GM12875 (cell line): Measurements from ENCODE around the gene SULT6B1.

Experiments
- H3K4me3 ChIP-seq: one replicate; pipeline ENCODE4 v1.5.1; 2011; ENCODE audit warnings: low read depth, low read length, control low read depth
- TF ChIP-seq, protein P1 (sequence below): IDR thresholded peaks from 2 replicates; pipeline ENCODE4 v1.5.1; 2011; ENCODE audit warnings: low read depth, mild to moderate bottlenecking, control low read depth, inconsistent platforms, low read length, moderate library complexity, borderline replicate concordance; ENCODE audit not compliant: insufficient read depth

SULT6B1 gene

DNA sequence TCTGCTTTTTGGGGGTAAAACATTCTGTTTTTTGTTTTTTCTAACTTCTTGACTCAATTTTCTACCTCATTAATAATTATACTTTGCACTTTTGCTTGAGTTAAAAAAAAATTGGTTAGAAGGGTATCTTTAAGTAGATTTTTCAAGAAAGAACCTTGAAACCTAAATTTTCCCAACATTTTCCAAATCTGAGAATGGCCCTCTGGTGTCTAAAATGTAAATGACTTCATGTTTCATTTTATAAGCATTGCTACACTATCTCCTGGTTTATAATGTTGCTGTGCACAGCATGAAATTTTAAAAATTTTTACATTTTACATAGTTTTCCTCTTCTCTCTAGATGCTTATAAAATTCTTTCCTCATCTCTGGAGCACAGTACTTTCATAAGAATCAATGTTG, 45.9 kb downstream of the SULT6B1 start:
- H3K4me3 ChIP-seq: no peak overlapping the region
- TF ChIP-seq, protein P1, sequence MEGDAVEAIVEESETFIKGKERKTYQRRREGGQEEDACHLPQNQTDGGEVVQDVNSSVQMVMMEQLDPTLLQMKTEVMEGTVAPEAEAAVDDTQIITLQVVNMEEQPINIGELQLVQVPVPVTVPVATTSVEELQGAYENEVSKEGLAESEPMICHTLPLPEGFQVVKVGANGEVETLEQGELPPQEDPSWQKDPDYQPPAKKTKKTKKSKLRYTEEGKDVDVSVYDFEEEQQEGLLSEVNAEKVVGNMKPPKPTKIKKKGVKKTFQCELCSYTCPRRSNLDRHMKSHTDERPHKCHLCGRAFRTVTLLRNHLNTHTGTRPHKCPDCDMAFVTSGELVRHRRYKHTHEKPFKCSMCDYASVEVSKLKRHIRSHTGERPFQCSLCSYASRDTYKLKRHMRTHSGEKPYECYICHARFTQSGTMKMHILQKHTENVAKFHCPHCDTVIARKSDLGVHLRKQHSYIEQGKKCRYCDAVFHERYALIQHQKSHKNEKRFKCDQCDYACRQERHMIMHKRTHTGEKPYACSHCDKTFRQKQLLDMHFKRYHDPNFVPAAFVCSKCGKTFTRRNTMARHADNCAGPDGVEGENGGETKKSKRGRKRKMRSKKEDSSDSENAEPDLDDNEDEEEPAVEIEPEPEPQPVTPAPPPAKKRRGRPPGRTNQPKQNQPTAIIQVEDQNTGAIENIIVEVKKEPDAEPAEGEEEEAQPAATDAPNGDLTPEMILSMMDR: no peak

DNA sequence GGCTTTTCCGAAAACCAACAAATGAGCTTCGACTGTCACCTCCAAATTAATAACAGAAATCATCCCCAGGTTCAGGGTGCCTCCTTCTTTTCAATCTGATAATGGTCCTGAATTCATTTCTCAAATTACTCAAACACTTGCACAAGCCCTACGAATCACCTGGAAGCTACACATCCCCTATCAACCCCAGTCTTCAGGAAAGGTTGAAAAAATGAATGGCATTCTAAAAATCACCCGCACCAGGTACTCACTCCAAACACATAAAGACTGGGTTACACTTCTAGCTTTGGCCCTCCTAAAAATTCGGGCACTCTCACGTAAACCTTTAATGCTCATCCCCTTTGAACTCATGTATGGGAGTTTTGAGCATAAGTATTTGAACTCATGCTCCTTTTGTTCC, 55.6 kb downstream of the SULT6B1 start:
- H3K4me3 ChIP-seq: no peak overlapping the region
- TF ChIP-seq, protein P1: no peak

DNA sequence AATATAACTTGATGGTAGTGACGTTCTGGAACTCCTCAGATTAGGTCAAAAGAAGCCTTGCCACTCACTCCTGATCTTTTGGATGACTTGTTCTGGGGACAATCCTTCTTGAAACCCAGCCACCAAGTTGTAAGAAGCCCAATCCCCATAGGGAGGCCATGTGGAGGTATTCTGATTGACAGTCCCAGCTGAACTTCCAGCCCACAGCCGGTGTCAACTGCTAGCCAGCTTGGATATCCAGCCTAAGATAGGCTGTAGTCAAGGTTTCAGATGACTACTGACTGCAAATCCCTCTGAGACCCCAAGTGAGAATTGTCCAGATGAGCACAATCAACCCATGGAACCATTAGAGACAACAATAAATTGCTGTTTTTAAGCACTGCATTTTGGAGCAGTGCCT, 63.1 kb downstream of the SULT6B1 start:
- TF ChIP-seq, protein P1: no peak

DNA sequence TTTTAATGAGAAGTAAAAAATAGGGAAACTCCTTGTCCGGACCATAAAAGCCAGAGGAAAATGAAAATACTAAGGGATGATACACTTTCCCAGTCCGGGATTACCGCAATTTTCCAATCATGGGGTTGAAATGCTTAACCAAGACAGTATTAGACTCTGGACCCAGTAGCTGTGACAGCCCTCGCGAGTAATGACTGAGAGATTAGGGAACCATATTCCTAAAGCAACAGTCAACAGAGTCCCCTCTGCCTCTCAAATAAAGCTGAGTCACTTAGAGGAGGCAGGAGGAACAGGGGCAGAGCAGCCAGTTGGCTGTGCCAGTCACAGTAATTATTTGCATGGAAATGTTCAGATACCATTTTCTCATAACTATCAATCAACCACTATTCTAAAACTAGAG, 69.3 kb downstream of the SULT6B1 start:
- H3K4me3 ChIP-seq: no peak overlapping the region
- TF ChIP-seq, protein P1: no peak

More for the DNA sequence above, 63.1 kb downstream of the SULT6B1 start:
- H3K4me3 ChIP-seq: no peak overlapping the region
